Body of pancreas (tissue), 4 donors: ENCODE data around the gene MAN2A1. TPM values are rescaled to one million over a fixed set of nuclear protein-coding genes. Genes with fewer than 3 reads are reported as not detected.

Experiments used
- ATAC-seq: fragments of 150-250 bp; one replicate; pipeline ENCODE4 v1.9.1; 2016
- DNase-seq, 4 donors: peaks; one replicate each; pipeline ENCODE4 v3.0.0-alpha.2; 2019
- H3K27ac ChIP-seq, 4 donors: fragments of 200-600 bp; sonication (generic); 1 replicate in 3 of 4; 2 replicates in 1 of 4; pipeline versions ENCODE4 v1.5.1 to v1.6.1; 2016 to 2019; ENCODE audit warnings: mild to moderate bottlenecking in 1 of 4, mixed read lengths in 1 of 4, moderate library complexity in 1 of 4
- H3K27me3 ChIP-seq, 2 donors: fragments of 200-600 bp; sonication (generic); one replicate each; pipeline ENCODE4 v1.6.0; 2016; ENCODE audit warnings: mild to moderate bottlenecking in 1 of 2
- H3K36me3 ChIP-seq, 2 donors: fragments of 200-600 bp; sonication (generic); replicated peaks in 1 of 2; 2 replicates each; pipeline ENCODE4 v1.5.1; 2016; ENCODE audit warnings: low read depth in 2 of 2; ENCODE audit not compliant: insufficient read depth in 1 of 2
- H3K4me1 ChIP-seq: fragments of 200-600 bp; sonication (generic); one replicate; pipeline ENCODE4 v1.6.0; 2016
- H3K4me3 ChIP-seq, 2 donors: fragments of 200-600 bp; sonication (generic); 1 replicate in 1 of 2; 2 replicates in 1 of 2; pipeline ENCODE4 v1.5.1; 2016 to 2019
- H3K9me3 ChIP-seq, 3 donors: fragments of 200-600 bp; sonication (generic); 1 replicate in 2 of 3; 2 replicates in 1 of 3; pipeline ENCODE4 v1.5.1; 2016
- CTCF ChIP-seq, 7 experiments: fragments of 450-650 bp in 4 of 7; fragments of 200-600 bp in 3 of 7; sonication (generic) in 3 of 7; IDR thresholded peaks; one replicate each; pipeline ENCODE4 v1.5.1; 2016 to 2019; ENCODE audit warnings: antibody characterized with exemption in 7 of 7
- POLR2A ChIP-seq, 3 donors: fragments of 450-650 bp; IDR thresholded peaks; one replicate each; pipeline ENCODE4 v1.6.1; 2016; ENCODE audit warnings: antibody characterized with exemption in 3 of 3, mild to moderate bottlenecking in 2 of 3
- WGBS, 2 donors: methylation state at CpG; one replicate each; pipeline ENCODE4 v1.1.5; 2017; 5-methylcytosine and 5-hydroxymethylcytosine counted together
- intact Hi-C: fragments of 100-400 bp; cut with DNase I; formaldehyde crosslinking; loops from one replicate; pipeline ENCODE4 v1.15.1; 2023
- total RNA-seq, 2 donors: library from RNA; depleted of rRNA; stranded (reverse); fragments of >200 nt; gene quantifications; one replicate each; pipeline ENCODE4 v1.1.0, GENCODE V29; 2016

MAN2A1 gene
- total RNA-seq, 2 donors from 2014 or later = 43.8 to 61.7 TPM

- ATAC-seq = no peak
- Histone ChIP-seq H3K27ac (no peak overlapping the region), H3K36me3 (no peaks in the 10 kb centered on the region), H3K9me3 (no peaks in the 10 kb centered on the region), H3K27me3 (no peaks in the 10 kb centered on the region), H3K4me3 (no peak overlapping the region), H3K4me1 (peaks cover 7% of the 10 kb centered on the region)
- DNase-seq = no peak
- intact Hi-C loops = no loop called here
- no peak for TF ChIP-seq POLR2A (IDR thresholded peaks at IDR 0.05)
- TF ChIP-seq CTCF (IDR thresholded peaks at IDR 0.05) = no peak
- WGBS, 2 donors = 90 to 100% methylated on average over 2 of the region's 2 CpGs
These were observed 18.6 kb upstream of the MAN2A1 start for GRCh38 chr5:109671136-109671535.

GRCh38 chr5:109674596-109674995 is 15.1 kb upstream of the MAN2A1 start:
- H3K4me3 ChIP-seq = no peak overlapping the region
- 80 to 85% methylated on average over 4 of the region's 4 CpGs for WGBS, 2 donors
- intact Hi-C loops = no loop called here
- DNase-seq (no peak), ATAC-seq (no peak)
- H3K4me1 ChIP-seq = no peaks in the 10 kb centered on the region
- no peak for TF ChIP-seq CTCF (IDR thresholded peaks at IDR 0.05)
- TF ChIP-seq POLR2A (IDR thresholded peaks at IDR 0.05) = no peak
- no peaks in the 10 kb centered on the region for H3K9me3 ChIP-seq
- H3K36me3 ChIP-seq = no peaks in the 10 kb centered on the region
- H3K27me3 ChIP-seq = no peaks in the 10 kb centered on the region
- H3K27ac ChIP-seq = no peak overlapping the region

GRCh38 chr5:109676920-109677319 is 12.8 kb upstream of the MAN2A1 start:
- intact Hi-C loops = no loop called here
- no peak for ATAC-seq
- no peak for DNase-seq

GRCh38 chr5:109678447-109678846 is 11.3 kb upstream of the MAN2A1 start:
- Histone ChIP-seq H3K27ac (no peak overlapping the region), H3K27me3 (no peaks in the 10 kb centered on the region), H3K9me3 (no peaks in the 10 kb centered on the region), H3K36me3 (no peaks in the 10 kb centered on the region), H3K4me1 (no peaks in the 10 kb centered on the region), H3K4me3 (no peak overlapping the region)
- ATAC-seq = no peak
- intact Hi-C loops = no loop called here
- DNase-seq = no peak
- TF ChIP-seq CTCF (IDR thresholded peaks at IDR 0.05) = no peak
- no peak for TF ChIP-seq POLR2A (IDR thresholded peaks at IDR 0.05)
- WGBS, 2 donors = 93 to 94% methylated on average over 3 of the region's 3 CpGs

More at GRCh38 chr5:109676920-109677319, 12.8 kb upstream of the MAN2A1 start:
- H3K27me3 ChIP-seq = no peaks in the 10 kb centered on the region
- no peak for TF ChIP-seq POLR2A (IDR thresholded peaks at IDR 0.05)
- no peak for TF ChIP-seq CTCF (IDR thresholded peaks at IDR 0.05)
- H3K4me3 ChIP-seq = no peak overlapping the region
- whole genome bisulfite sequencing, 2 donors = 91 to 92% methylated on average over 5 of the region's 5 CpGs
- no peaks in the 10 kb centered on the region for H3K4me1 ChIP-seq
- H3K27ac ChIP-seq = no peak overlapping the region
- H3K9me3 ChIP-seq = no peaks in the 10 kb centered on the region
- H3K36me3 ChIP-seq = no peaks in the 10 kb centered on the region

GRCh38 chr5:109681763-109682162 is 8.0 kb upstream of the MAN2A1 start:
- 91 to 93% methylated on average over 3 of the region's 3 CpGs for WGBS, 2 donors
- ATAC-seq = no peak
- intact Hi-C loops = no loop called here
- Histone ChIP-seq H3K27ac (no peak overlapping the region), H3K9me3 (no peaks in the 10 kb centered on the region), H3K36me3 (no peaks in the 10 kb centered on the region), H3K4me1 (no peaks in the 10 kb centered on the region), H3K4me3 (no peak overlapping the region), H3K27me3 (no peaks in the 10 kb centered on the region)
- TF ChIP-seq POLR2A (IDR thresholded peaks at IDR 0.05) = no peak
- TF ChIP-seq CTCF (IDR thresholded peaks at IDR 0.05) = no peak
- DNase-seq = no peak
